Nucleus accumbens (tissue), 56 donors: Measurements from ENCODE around the gene EVI5.
"Not testable (repeated sequence)": the region's sequence is repeated elsewhere in the genome, so short reads cannot be mapped to it uniquely, and the experiment has no call there.

Experiments used
- DNase-seq, 56 donors: peaks; one replicate each; lab custom pipeline; 2025; lab: John Stamatoyannopoulos, UW

The EVI5 gene

GRCh38 chr1:92795166-92795565 lies 10.3 kb upstream of the EVI5 start:
- DNase-seq = no peak

DNA sequence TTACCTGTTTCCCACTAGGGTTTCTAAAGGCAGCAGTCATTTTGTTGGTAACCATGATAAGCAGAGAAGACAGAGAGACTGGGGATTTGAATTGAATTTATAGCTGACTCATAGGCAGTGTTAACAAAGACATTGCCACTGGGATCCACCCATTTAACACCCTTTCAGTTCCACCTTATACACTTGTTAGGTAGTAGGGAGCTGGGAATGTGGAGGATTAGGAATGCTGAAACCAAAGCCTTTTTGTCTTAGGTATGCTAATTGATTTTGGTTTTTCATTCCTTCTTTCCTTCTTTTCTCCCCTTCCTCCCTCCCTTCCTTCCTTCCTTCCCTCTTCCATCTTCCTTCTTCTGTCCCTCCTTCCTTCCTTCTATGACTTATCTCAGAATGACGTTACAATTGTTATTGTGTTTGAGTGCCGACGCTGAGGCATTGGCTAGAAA lies 7.5 kb upstream of the EVI5 start:
- no peak for DNase-seq

DNA sequence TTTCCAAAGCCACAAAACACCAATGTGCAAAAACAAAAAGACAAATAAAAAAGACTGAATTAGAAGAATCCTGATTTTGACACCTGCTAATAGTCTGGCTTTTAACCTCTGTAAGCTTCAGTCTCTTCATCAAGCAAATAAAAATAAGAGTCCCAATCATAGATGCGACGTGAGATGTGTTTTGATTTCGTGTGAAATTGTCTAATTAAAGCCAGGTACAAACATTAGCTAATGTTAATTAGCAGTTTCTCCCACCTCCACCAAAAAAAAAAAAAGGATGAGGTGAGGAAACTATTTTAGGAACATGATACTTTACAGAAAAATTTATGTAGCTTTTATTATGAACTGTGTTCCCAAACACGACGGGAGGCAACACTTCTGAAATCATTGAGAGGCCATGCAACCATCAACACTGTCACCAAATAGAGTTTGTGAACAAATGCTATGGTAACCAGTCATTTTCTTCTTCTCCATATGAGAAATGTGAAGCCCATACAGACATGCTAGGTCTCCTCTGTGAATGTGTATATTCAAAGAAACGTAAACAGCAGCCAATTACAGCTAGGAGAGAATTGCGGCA lies 6.7 kb upstream of the EVI5 start:
- DNase-seq = no peak

DNA sequence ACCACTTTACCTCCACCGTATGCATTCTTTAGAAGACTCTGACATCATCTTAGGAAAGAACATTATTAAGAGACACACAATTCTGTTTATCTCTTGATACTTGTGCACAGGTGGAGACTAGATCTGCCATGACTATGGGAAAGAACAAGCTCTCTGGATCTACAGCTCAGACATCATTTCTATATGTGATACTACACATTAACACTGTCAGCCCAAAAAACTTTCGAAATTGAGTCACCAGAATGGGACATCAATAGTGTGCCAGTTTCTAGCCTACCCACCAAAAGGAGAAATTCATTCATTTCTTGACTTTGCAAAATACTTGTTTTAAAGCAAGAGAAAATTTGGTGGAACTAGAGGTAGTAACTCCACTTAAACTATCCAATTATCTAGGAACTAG lies 6.0 kb upstream of the EVI5 start:
- DNase-seq = no peak

DNA sequence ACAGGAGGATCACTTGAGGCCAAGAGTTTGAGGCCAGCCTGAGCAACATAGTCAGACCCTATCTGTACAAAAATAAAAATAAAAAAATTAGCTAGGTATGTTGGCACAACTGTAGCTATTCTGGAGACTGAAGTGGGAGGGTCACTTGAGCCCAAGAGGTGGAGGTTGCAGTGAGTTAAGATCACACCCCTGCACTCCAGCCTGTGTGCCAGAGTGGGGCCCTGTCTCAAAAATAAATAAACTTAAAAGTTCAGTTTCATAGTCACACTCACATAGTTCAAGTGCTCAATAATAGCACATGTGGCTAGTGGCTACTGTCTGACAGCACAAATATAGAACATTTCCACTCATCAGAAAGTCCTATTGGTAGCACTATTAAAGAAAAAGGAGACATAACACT lies 5.2 kb upstream of the EVI5 start:
- DNase-seq = no peak

GRCh38 chr1:92786111-92786901 lies 1.4 kb upstream of the EVI5 start:
- no peak for DNase-seq

DNA sequence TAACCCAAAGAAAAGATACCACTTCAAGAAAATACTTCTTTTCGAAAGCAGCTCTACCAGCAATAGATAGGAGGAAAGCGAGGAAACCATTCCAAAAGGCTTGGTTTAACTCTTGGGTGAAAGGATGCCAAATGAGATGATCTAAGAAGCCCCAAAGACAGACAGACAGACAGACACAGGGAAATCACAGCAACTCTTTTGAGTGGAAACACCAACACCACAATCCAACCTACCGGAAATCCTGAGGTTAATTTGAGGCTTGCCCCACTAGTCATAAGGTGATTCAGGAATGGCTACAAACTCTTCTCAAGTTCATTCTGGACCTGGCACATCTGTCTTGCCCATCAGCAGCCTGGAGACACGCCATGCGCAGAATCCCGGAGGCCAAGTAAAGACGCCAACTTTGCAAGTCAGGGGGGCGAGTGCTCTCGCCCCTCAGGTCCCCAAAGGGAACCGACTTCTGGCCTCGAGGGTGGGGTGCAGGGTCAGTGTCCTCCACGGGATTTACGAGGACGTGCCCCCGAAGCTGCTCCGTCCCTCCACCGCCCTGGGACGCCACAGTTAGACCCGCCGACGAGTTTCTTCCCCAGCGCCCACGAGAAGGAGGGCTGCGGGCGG lies 778 bp downstream of the EVI5 start:
- DNase-seq = peak in 19 of 56 donors; percentile 16 to 56 (median 35)

DNA sequence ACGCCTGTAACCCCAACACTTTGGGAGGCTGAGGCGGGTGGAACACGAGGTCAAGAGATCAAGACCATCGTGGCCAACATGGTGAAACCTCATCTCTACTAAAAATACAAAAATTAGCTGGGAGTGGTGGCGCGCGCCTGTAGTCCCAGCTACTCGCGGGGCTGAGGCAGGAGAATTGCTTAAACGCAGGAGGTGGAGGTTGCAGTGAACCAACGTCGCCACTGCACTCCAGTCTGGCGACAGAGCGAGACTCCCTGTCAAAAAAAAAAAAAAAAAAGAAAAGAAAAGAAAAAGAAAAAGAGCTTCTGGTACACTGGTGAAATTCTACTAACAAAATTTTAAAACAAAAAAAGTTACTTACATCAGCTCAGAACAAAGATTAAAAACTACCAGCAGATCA lies 1.4 kb downstream of the EVI5 start:
- DNase-seq = not testable (repeated sequence)

DNA sequence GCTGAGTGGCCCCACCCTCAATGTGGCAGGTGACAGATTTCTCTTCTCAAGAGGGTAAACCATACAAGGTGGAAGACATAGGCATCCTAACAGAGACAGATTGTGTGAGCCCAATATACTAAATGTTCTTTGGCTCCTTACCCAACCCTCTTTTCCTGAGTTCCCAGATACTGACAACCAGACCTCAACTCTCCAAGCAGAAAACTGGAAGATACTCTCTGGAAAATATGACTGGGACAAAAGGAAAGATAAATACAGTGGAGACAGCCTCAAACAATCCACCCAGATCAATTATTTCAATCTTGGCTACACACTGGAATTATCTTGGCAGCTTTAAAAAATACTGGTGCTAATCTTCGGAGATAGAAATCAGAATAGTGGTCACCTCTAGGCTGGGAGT lies 6.5 kb downstream of the EVI5 start:
- DNase-seq = no peak

GRCh38 chr1:92774407-92774806 lies 10.5 kb downstream of the EVI5 start:
- DNase-seq = no peak

- not testable (repeated sequence) for DNase-seq
These were observed 11.2 kb downstream of the EVI5 start for GRCh38 chr1:92773749-92774148.

DNA sequence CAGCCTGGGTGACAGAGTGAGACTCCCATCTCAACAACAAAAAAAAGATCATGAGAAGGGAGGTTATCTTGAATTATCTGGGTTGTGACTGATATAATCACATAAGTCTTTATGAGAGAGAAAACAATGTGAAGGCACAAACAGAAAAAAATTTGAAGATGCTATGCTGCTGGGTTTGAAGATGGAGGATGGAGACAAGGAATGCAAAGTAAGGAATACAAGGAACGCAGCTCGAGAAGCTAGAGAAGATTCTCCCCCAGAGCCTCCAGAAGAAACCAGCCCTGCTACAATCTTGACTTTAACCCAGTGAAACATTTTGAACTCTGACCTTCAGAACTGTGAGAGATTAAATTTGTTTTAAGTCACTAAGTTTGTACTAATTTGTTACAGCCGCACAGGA lies 15.1 kb downstream of the EVI5 start:
- DNase-seq = no peak

DNA sequence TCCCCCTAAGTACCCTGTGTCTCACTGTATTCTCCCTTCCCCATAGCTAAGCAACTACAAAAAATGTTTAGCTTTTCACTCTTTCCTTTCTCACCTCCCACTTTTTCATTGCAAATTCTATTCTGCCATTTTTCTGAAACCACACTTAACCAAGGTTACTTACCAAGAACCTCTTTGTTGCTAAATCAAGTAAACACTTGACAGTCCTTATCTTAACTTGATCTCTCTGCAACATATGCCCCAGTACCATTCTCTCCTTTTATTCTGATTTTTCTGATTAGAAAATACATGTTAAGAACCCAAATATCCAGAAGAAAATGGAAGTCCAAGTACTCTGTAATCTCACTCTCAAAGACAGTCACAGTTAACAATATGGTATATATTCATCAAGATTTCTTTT lies 16.0 kb downstream of the EVI5 start:
- no peak for DNase-seq

DNA sequence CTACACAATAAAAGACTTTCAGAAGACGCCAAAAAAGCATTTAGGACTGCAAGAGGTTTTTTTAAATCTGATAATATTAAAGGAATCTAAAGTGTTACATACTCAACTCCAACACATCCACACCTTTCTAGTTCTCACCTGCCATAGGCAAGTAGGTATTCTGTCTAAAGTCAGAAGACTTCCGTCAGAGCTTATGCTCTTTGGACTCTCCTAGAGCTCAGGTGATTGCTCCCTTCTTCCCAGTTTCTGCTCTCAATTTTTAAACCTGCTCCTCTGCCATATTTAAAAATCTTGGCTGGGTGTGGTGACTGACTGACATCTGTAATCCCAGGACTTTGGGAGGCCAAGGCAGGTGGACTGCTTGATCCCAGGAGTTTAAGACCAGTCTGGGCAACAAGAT lies 16.6 kb downstream of the EVI5 start:
- DNase-seq = no peak

GRCh38 chr1:92764116-92764515 lies 20.8 kb downstream of the EVI5 start:
- DNase-seq = no peak

DNA sequence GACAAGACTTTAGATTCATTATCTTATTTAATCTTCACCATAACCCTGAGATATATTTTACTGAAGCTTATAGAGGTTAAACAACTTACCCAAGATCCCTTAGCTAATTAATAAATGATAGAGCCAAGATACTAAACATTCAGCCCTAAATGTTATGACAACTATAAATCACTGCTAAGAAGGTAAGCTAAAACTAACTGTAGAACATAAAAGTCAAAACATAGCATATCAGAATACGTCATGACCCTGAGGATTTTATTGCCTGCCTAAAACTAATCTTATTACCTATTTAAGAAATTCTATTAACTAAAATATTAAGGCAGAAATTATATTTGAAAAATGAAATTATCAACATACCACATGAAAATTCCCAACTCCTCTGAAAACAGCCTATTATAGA lies 22.6 kb downstream of the EVI5 start:
- DNase-seq = no peak

DNA sequence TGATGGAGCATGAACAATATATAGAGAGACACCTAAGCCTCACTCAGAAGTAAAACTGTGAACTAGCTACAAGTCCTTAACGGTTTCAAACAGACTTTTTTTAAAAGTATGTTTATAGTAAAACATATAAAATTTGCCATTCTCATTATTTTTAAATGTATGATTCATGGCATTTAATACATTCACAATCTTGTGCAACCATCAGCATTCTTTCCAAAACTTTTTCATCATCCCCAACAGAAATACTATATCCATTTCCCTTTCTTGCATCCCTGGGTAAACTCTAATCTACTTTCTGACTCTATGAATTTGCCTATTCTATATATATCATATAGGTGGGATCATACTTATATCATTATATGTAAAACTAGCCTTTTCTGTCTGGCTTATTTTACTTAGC lies 25.5 kb downstream of the EVI5 start:
- DNase-seq = no peak

GRCh38 chr1:92756537-92756936 lies 28.4 kb downstream of the EVI5 start:
- DNase-seq = peak in 2 of 56 donors; percentile 6 to 7

DNA sequence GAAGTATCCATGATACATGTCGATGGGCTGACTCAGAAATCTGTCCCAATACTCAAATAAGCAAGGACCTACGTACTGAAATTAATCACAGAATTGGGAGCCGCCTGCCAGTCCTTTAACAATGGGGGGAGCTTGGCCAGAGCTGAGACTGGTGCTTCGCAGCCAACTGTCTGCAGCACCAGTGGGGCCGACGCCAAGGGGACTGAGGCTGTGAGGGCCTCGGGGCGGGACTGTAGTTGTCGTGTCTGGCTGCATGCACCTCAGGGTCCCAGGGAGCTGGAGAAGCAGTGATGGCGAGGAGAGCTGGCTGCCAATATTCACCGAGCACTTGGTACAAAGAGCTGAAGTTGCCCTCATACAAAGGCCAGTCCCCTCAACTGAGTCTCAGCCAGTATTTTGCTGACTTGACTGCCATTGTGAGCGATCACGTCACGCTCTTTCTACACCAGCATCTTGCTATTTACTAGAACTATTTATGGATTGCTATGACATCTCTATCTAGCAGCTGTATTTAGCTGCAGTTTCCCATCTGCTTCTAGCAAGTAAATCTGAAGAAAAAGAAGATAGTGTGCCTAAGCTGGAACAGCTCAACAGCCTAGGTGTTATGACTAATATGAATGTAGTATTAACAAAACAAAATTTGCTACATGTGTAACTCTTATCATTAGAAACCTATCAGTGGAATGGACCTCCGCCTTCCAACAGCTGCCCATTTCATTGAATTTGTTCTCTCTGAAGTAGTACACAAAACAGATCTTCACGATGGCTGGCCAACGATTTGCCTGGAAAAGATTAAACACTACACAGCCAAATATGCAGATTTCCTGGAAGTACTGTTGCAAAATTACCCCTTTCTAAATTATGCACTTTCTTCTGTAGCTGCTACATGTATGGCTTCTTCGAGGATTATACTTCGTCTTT lies 29.1 kb downstream of the EVI5 start:
- DNase-seq = peak in 53 of 56 donors; percentile 4 to 90 (median 49)

- no peak for DNase-seq
These were observed 30.2 kb downstream of the EVI5 start for GRCh38 chr1:92754719-92755050.
